Body of pancreas (tissue), 4 donors: ENCODE data around the gene ATP9B.

ENCODE experiments used
- CTCF ChIP-seq, 7 experiments: fragments of 450-650 bp in 4 of 7; fragments of 200-600 bp in 3 of 7; sonication (generic) in 3 of 7; IDR thresholded peaks; one replicate each; pipeline ENCODE4 v1.5.1; 2016 to 2019; ENCODE audit warnings: antibody characterized with exemption in 7 of 7
- POLR2A ChIP-seq, 3 donors: fragments of 450-650 bp; IDR thresholded peaks; one replicate each; pipeline ENCODE4 v1.6.1; 2016; ENCODE audit warnings: antibody characterized with exemption in 3 of 3, mild to moderate bottlenecking in 2 of 3

- TF ChIP-seq CTCF (IDR thresholded peaks at IDR 0.05): no peak
- no peak for TF ChIP-seq POLR2A (IDR thresholded peaks at IDR 0.05)
Observed at GRCh38 chr18:79136742-79137141, 67.5 kb downstream of the ATP9B start.
